Endothelial cell of umbilical vein (primary cell): ENCODE results near the gene APOB. TPM values are rescaled to one million over a fixed set of nuclear protein-coding genes. Genes with fewer than 3 reads are reported as not detected.

Experiments
- BruUV-seq: library from RNA; stranded (reverse); fragments of 400-500 nt; replicated peaks from 2 replicates; lab custom pipeline; 2021; lab: Mats Ljungman, UMichigan
- CTCF ChIA-PET: fragments of 300-600, 350-600 bp; sonication (Branson Sonifier 250); formaldehyde crosslinking; loops from one replicate; lab custom pipeline; 2021; ENCODE audit warnings: antibody characterized with exemption, inconsistent platforms; lab: Charles Lee
- POLR2A ChIA-PET: fragments of 300-600, 350-600 bp; sonication (Branson Sonifier 250); formaldehyde crosslinking; loops from one replicate; lab custom pipeline; 2021; ENCODE audit warnings: antibody characterized with exemption, inconsistent platforms; lab: Charles Lee
- DNase-seq: peaks from one replicate; pipeline ENCODE4 v3.0.0-alpha.2; 2011; ENCODE audit warnings: low read depth, low spot score
- FAIRE-seq: peaks from 2 replicates; lab custom pipeline; 2011; peaks lifted over from hg19 to GRCh38; lab: Jason Lieb, UNC
- H2AFZ ChIP-seq: 2 replicates; pipeline ENCODE4 v1.6.0; 2012; ENCODE audit warnings: low read depth, low read length, control low read depth, inconsistent platforms
- H3K27ac ChIP-seq: 2 replicates; pipeline ENCODE4 v1.5.1; 2011; ENCODE audit warnings: low read depth, mild to moderate bottlenecking, control low read depth, low read length, moderate library complexity; ENCODE audit not compliant: insufficient read depth
- H3K27me3 ChIP-seq, 2 experiments: 2 replicates each; pipeline versions ENCODE4 v1.6.0 to v1.6.1; 2011; ENCODE audit warnings: low read length in 2 of 2, mixed read lengths in 1 of 2; ENCODE audit not compliant: control insufficient read depth in 2 of 2, insufficient read depth in 2 of 2
- H3K36me3 ChIP-seq, 2 experiments: 2 replicates in 1 of 2; 3 replicates in 1 of 2; pipeline ENCODE4 v1.5.1; 2011; ENCODE audit warnings: low read length in 2 of 2, mild to moderate bottlenecking in 1 of 2, moderate library complexity in 1 of 2; ENCODE audit not compliant: control insufficient read depth in 2 of 2, insufficient read depth in 2 of 2; ENCODE audit errors: extremely low read depth in 1 of 2
- H3K4me1 ChIP-seq: 3 replicates; pipeline ENCODE4 v1.5.1; 2011; ENCODE audit warnings: mild to moderate bottlenecking, low read length; ENCODE audit not compliant: control insufficient read depth, insufficient read depth; ENCODE audit errors: extremely low read depth
- H3K4me2 ChIP-seq: 2 replicates; pipeline ENCODE4 v1.6.1; 2011; ENCODE audit warnings: low read length, control low read depth, mixed read lengths; ENCODE audit not compliant: insufficient read depth
- H3K4me3 ChIP-seq, 3 experiments: fragments of 200-600 bp in 1 of 3; sonication (generic), shearing (Covaris generic) in 1 of 3; replicated peaks in 1 of 3; 2 replicates each; pipeline ENCODE4 v1.5.1; 2011 to 2016; ENCODE audit warnings: control low read depth in 3 of 3, low read length in 3 of 3, mild to moderate bottlenecking in 2 of 3, inconsistent platforms in 1 of 3, low read depth in 1 of 3, moderate library complexity in 1 of 3; ENCODE audit not compliant: insufficient read depth in 1 of 3
- H3K79me2 ChIP-seq: 2 replicates; pipeline ENCODE4 v1.6.0; 2012; ENCODE audit warnings: low read length, inconsistent platforms; ENCODE audit not compliant: control insufficient read depth, insufficient read depth
- H3K9ac ChIP-seq: replicated peaks from 2 replicates; pipeline ENCODE3; 2011; ENCODE audit warnings: low read length, control low read depth; ENCODE audit not compliant: insufficient read depth; ENCODE audit errors: extremely low read depth
- H3K9me1 ChIP-seq: replicated peaks from 3 replicates; pipeline ENCODE4 v1.6.0; 2011; ENCODE audit warnings: mild to moderate bottlenecking, low read length; ENCODE audit not compliant: control insufficient read depth, insufficient read depth; ENCODE audit errors: extremely low read depth
- H3K9me3 ChIP-seq: replicated peaks from 2 replicates; pipeline ENCODE4 v1.5.1; 2012; ENCODE audit warnings: low read length, inconsistent platforms; ENCODE audit not compliant: control insufficient read depth, insufficient read depth
- H4K20me1 ChIP-seq: replicated peaks from 2 replicates; pipeline ENCODE3; 2011; ENCODE audit warnings: mild to moderate bottlenecking, low read length; ENCODE audit not compliant: control insufficient read depth, insufficient read depth; ENCODE audit errors: extremely low read depth
- CTCF ChIP-seq, 2 donors: IDR thresholded peaks; 1 replicate in 1 of 2; 2 replicates in 1 of 2; pipeline ENCODE4 v1.5.1; 2011; ENCODE audit warnings: low read length in 2 of 2, mild to moderate bottlenecking in 2 of 2, moderate library complexity in 2 of 2, control low read depth in 1 of 2, inconsistent platforms in 1 of 2, low read depth in 1 of 2; ENCODE audit not compliant: insufficient read depth in 1 of 2; ENCODE audit errors: extremely low read depth in 1 of 2
- EZH2 ChIP-seq: IDR thresholded peaks from 2 replicates; pipeline ENCODE4 v1.6.1; 2012; ENCODE audit warnings: borderline replicate concordance, low read depth, mild to moderate bottlenecking, moderate library complexity, low read length, inconsistent platforms; ENCODE audit not compliant: severe bottlenecking
- FOS ChIP-seq: IDR thresholded peaks from 2 replicates; pipeline ENCODE4 v1.6.1; 2011; ENCODE audit warnings: mild to moderate bottlenecking, low read length, moderate library complexity, borderline replicate concordance; ENCODE audit not compliant: insufficient read depth
- GATA2 ChIP-seq: IDR thresholded peaks from 2 replicates; pipeline ENCODE4 v1.7.0; 2011; ENCODE audit warnings: low read depth, mild to moderate bottlenecking, moderate library complexity, mixed read lengths, low read length; ENCODE audit not compliant: insufficient read length, insufficient read depth
- JUN ChIP-seq: IDR thresholded peaks from 2 replicates; pipeline ENCODE4 v1.6.1; 2011; ENCODE audit warnings: borderline replicate concordance, low read depth; ENCODE audit not compliant: insufficient read length, insufficient read depth
- MAX ChIP-seq: IDR thresholded peaks from 2 replicates; pipeline ENCODE4 v1.6.1; 2011; ENCODE audit not compliant: insufficient read depth, insufficient read length
- MYC ChIP-seq: IDR thresholded peaks from one replicate; pipeline ENCODE4 v1.6.1; 2011; ENCODE audit warnings: mild to moderate bottlenecking, low read depth, low read length
- POLR2A ChIP-seq: IDR thresholded peaks from 2 replicates; pipeline ENCODE4 v1.6.1; 2012; ENCODE audit warnings: low read depth, mild to moderate bottlenecking, control low read depth, low read length
- POLR2AphosphoS5 ChIP-seq: IDR thresholded peaks from 2 replicates; pipeline ENCODE4 v1.6.1; 2012; ENCODE audit warnings: low read depth, mild to moderate bottlenecking, control low read depth, low read length, moderate library complexity; ENCODE audit not compliant: insufficient read depth
- dilution Hi-C: fragments of 300-500 bp; cut with MboI; formaldehyde crosslinking; loops from one replicate; pipeline ENCODE4 v1.15.0; 2019; ENCODE audit warnings: low sequenced_read_pairs; ENCODE audit not compliant: extremely low pct_ligation_motif_present
- intact Hi-C: fragments of 100-400 bp; cut with micrococcal nuclease; formaldehyde crosslinking; loops from one replicate; pipeline ENCODE4 v1.10.0; 2022
- polyA plus RNA-seq, 4 experiments: library from polyadenylated mRNA; depleted of rRNA in 3 of 4; stranded (reverse) in 3 of 4; unstranded in 1 of 4; fragments of >200 nt; gene quantifications; 2 replicates each; pipeline versions ENCODE4 v1.2.1 to v1.2.3, GENCODE V29; 2011 to 2012; ENCODE audit warnings: missing spikeins in 1 of 4
- total RNA-seq: library from RNA; stranded (reverse); gene quantifications from 2 replicates; pipeline ENCODE4 v1.2.3, GENCODE V29; 2021

APOB gene
- total and polyA plus RNA-seq, 2 donors (not counting 3 experiments of a cell fraction or from before 2014, with no cell fraction given): 0.07 to 0.09 TPM

GRCh38 chr2:20972110-20972509 lies 71.8 kb downstream of the APOB start:
- H3K9ac ChIP-seq: no peak overlapping the region
- H3K4me2 ChIP-seq: no peak overlapping the region
- intact Hi-C loops: no loop called here
- H3K27ac ChIP-seq: no peak overlapping the region
- ChIA-PET POLR2A (no interaction called here), CTCF (interaction anchor here (3.1 to 7.5 kb wide), 2 partner anchors 9 to 311 kb away, joined by 16 to 42 read pairs; no protein-coding TSS in a partner anchor)
- H3K27me3 ChIP-seq: no peaks in the 10 kb centered on the region
- no peaks in the 10 kb centered on the region for H3K9me1 ChIP-seq
- no peaks in the 10 kb centered on the region for H3K79me2 ChIP-seq
- BruUV-seq: no TSS peak
- no peak overlapping the region for H3K4me3 ChIP-seq
- dilution Hi-C loops: no loop called here
- no peaks in the 10 kb centered on the region for H4K20me1 ChIP-seq
- H3K36me3 ChIP-seq: no peaks in the 10 kb centered on the region
- DNase-seq (no peak), FAIRE-seq (no peak)
- H3K9me3 ChIP-seq: no peaks in the 10 kb centered on the region
- no peaks in the 10 kb centered on the region for H3K4me1 ChIP-seq
- TF ChIP-seq POLR2A (no peak), EZH2 (no peak), MYC (no peak), FOS (no peak), GATA2 (no peak), JUN (no peak)
- H2AFZ ChIP-seq: no peak overlapping the region

- Histone ChIP-seq H3K27me3 (peaks cover 0 to 4% of the 10 kb centered on the region in 2 experiments), H3K4me3 (no peak overlapping the region), H3K36me3 (no peaks in the 10 kb centered on the region), H2AFZ (no peak overlapping the region), H3K27ac (no peak overlapping the region), H3K4me1 (no peaks in the 10 kb centered on the region), H3K4me2 (no peak overlapping the region), H3K9me3 (no peaks in the 10 kb centered on the region), H4K20me1 (no peaks in the 10 kb centered on the region), H3K79me2 (no peaks in the 10 kb centered on the region), H3K9me1 (no peaks in the 10 kb centered on the region), H3K9ac (no peak overlapping the region)
- dilution Hi-C loops: no loop called here
- FAIRE-seq (no peak), DNase-seq (no peak)
- no TSS peak for BruUV-seq
- CTCF ChIA-PET: interaction anchor here (3.1 to 7.5 kb wide), 2 partner anchors 7 to 309 kb away, joined by 16 to 42 read pairs; no protein-coding TSS in a partner anchor
- no peak for TF ChIP-seq MAX
- TF ChIP-seq FOS: no peak
- TF ChIP-seq CTCF (IDR thresholded peaks at IDR 0.05; ENCODE audit: extremely low read depth in 1 of 2, insufficient read depth in 1 of 2, low read depth in 1 of 2, low read length in 2 of 2): no peak
- no peak for TF ChIP-seq POLR2AphosphoS5
- POLR2A ChIA-PET: no interaction called here
- intact Hi-C loops: no loop called here
Measured at GRCh38 chr2:20970068-20970467, 73.8 kb downstream of the APOB start.
